Psoas muscle (tissue), 8 donors: ENCODE results near the gene WDR70. TPM values are rescaled to one million over a fixed set of nuclear protein-coding genes. Genes with fewer than 3 reads are reported as not detected.

ENCODE experiments used
- ATAC-seq, 4 donors: fragments of 200-7000 bp; cut with Tn5 transposase; one replicate each; pipeline ENCODE4 v1.9.1; 2020; ENCODE audit warnings: moderate library complexity in 3 of 4, mild to moderate bottlenecking in 2 of 4
- DNase-seq, 2 donors: peaks; one replicate each; pipeline ENCODE4 v3.0.0-alpha.2; 2020
- H3K27ac ChIP-seq: fragments of 200-600 bp; one replicate; pipeline ENCODE4 v1.8.0; 2022
- H3K27me3 ChIP-seq, 3 donors: fragments of 200-600 bp in 1 of 3; one replicate each; pipeline versions ENCODE4 v1.6.1 to v1.8.0; 2013 to 2022; ENCODE audit warnings: low read length in 2 of 3, mild to moderate bottlenecking in 2 of 3, moderate library complexity in 1 of 3; ENCODE audit not compliant: insufficient read depth in 3 of 3
- H3K36me3 ChIP-seq, 2 donors: fragments of 200-600 bp in 1 of 2; one replicate each; pipeline versions ENCODE4 v1.6.1 to v1.8.0; 2013 to 2022; ENCODE audit warnings: low read depth in 1 of 2, mild to moderate bottlenecking in 1 of 2, moderate library complexity in 1 of 2; ENCODE audit not compliant: insufficient read depth in 1 of 2
- H3K4me1 ChIP-seq: fragments of 200-600 bp; one replicate; pipeline ENCODE4 v1.8.0; 2022
- H3K4me3 ChIP-seq: fragments of 200-600 bp; one replicate; pipeline ENCODE4 v1.8.0; 2022; ENCODE audit warnings: mild to moderate bottlenecking
- H3K9me3 ChIP-seq: fragments of 200-600 bp; one replicate; pipeline ENCODE4 v1.8.0; 2022
- WGBS, 3 donors: extraction: QIAGEN DNeasy Blood & Tissue Kit; methylation state at CpG; one replicate each; pipeline versions ENCODE4 v1.1.6 to v1.1.7; 2013; 5-methylcytosine and 5-hydroxymethylcytosine counted together
- intact Hi-C, 2 donors: fragments of 100-400 bp; cut with DNase I; formaldehyde crosslinking; loops; one replicate each; pipeline versions ENCODE4 v1.11.0 to v1.14.2; 2022
- polyA plus RNA-seq, 3 donors: library from polyadenylated mRNA; stranded (reverse); fragments of 200-250 nt; gene quantifications; one replicate each; pipeline ENCODE4 v1.2.3, GENCODE V29; 2013
- total RNA-seq, 4 donors: library from RNA; stranded (reverse); fragmentation: NEBNext Ultra II Directional in 2 of 4; extraction: Animal tissue kit (Norgen Biotek cat#: 25700) in 2 of 4; gene quantifications; one replicate each; pipeline versions ENCODE4 v1.2.1 to v1.2.4, GENCODE V29; 2021 to 2023
- TF ChIP-seq, protein P1 (sequence below): fragments of 200-600 bp; IDR thresholded peaks from one replicate; pipeline ENCODE4 v1.8.0; 2022; ENCODE audit warnings: antibody characterized with exemption
- donor health status: healthy with polysubstance abuse.
- donor health status: DM: no; HTN: no; CAD: no; lungs with moderate emphysema.
- donor health status: Bipolar disorder and iron deficiency.
- donor health status: healthy.
- donor health status: DM: yes; HTN: yes; CAD: no.
- donor health status: DM: no; HTN: no; CAD: no.
- donor health status: DM: no; HTN: no; CAD: no.
- donor health status: DM: yes; HTN: yes; CAD: no.

Gene WDR70
- total and polyA plus RNA-seq, 7 donors = 16.3 to 37.8 (median 26.0) TPM

DNA sequence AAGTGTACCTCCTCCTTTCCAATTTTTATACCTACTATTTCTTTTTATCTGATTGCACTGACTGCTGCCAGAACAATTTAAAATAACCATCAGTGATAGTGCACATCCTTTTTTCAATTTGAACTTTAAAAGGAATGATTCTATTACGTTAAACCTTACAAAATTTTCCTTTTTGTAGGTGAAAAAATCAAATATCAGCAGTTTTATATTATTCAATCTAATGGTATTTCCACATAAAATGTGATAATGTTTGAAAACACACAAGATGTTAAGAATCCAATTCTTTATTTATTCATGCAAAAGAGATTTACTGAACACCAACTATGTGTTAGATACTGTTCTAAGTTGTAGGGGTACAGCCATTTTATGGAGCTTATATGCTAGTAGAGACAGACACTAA is 355.0 kb downstream of the WDR70 start:
- WGBS, 3 donors = 0 to 2% (median 1%) methylated on average over 1 of the region's 1 CpG

DNA sequence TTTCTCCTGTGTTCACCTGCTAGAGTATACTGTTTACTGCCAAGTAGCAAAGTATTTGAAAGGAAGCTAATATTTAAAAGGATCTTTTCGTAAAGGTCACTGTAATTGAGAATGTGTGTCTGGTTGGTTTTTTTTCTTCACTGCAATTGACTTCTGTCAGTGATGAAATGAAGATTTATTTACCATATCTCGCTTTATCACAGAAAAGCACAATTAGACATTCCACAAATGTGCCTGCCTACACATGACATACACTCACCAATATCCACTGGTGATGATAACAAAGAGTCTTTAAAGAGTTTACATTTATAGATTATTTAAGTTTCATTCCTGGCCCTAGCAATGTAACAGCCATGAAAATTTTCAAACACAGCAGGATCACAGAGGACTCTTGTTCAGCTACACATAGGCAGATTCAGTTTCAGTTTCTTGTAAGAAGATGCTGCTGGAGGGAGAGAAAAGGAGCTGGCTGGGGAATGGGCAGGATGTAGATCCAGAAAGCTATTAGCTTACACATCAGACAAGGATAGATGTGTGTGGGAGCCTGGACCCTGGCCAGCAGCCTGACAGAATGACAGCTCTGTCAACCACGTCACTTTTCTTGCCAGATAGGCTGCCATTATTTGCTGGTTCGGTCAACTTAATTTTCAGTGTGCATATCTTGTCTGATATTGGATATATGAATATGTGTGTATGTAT is 356.7 kb downstream of the WDR70 start:
- Histone ChIP-seq H3K4me3 (peak overlapping the region; percentile 8), H3K9me3 (no peaks in the 10 kb centered on the region), H3K27me3 (no peaks in the 10 kb centered on the region), H3K27ac (peak overlapping the region; percentile 86), H3K4me1 (peaks cover 49% of the 10 kb centered on the region), H3K36me3 (no peaks in the 10 kb centered on the region)
- DNase-seq = peak; percentile 55 to 89
- TF ChIP-seq, protein P1, sequence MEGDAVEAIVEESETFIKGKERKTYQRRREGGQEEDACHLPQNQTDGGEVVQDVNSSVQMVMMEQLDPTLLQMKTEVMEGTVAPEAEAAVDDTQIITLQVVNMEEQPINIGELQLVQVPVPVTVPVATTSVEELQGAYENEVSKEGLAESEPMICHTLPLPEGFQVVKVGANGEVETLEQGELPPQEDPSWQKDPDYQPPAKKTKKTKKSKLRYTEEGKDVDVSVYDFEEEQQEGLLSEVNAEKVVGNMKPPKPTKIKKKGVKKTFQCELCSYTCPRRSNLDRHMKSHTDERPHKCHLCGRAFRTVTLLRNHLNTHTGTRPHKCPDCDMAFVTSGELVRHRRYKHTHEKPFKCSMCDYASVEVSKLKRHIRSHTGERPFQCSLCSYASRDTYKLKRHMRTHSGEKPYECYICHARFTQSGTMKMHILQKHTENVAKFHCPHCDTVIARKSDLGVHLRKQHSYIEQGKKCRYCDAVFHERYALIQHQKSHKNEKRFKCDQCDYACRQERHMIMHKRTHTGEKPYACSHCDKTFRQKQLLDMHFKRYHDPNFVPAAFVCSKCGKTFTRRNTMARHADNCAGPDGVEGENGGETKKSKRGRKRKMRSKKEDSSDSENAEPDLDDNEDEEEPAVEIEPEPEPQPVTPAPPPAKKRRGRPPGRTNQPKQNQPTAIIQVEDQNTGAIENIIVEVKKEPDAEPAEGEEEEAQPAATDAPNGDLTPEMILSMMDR = no peak
- 21 to 41% (median 23%) methylated on average over 4 of the region's 4 CpGs for WGBS, 3 donors
- intact Hi-C loops = loop anchor here in 1 of 2 donors (5.0 kb wide), 1 partner anchor 77 kb away; no protein-coding TSS in a partner anchor
- peak; percentile 86 to 90 (median 89) for ATAC-seq

More for the DNA sequence above, 355.0 kb downstream of the WDR70 start:
- Histone ChIP-seq H3K27ac (no peak overlapping the region), H3K9me3 (no peaks in the 10 kb centered on the region), H3K36me3 (peaks cover 0 to 12% of the 10 kb centered on the region in 2 donors), H3K4me3 (no peak overlapping the region), H3K27me3 (no peaks in the 10 kb centered on the region), H3K4me1 (peaks cover 42% of the 10 kb centered on the region)
- DNase-seq (no peak), ATAC-seq (no peak)
- intact Hi-C loops = no loop called here
- TF ChIP-seq, protein P1 = no peak

DNA sequence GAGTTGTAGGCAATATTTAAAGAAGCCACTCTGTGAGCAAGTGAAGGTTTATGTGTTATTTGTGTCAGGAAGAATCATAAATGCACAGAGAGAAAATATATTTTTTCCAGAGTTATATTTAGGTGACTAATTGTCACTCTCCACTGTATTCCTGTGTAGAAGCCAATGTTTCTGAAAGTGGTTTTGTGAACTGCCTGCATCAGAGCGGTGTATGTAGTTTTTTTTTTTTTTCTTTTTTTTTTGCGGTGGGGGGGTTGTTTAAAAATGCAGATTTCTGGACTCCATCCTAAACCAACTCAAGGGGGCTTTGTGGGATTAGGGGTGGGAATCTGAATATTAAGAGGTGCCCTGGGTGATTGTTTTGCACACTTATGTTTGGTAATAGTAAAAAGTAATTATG is 357.3 kb downstream of the WDR70 start:
- Histone ChIP-seq H3K4me3 (no peak overlapping the region), H3K27me3 (no peaks in the 10 kb centered on the region), H3K4me1 (peaks cover 49% of the 10 kb centered on the region), H3K9me3 (no peaks in the 10 kb centered on the region), H3K36me3 (no peaks in the 10 kb centered on the region), H3K27ac (peak overlapping the region; percentile 86)
- TF ChIP-seq, protein P1 = no peak
- peak in 1 of 4 donors; percentile 2 for ATAC-seq
- 75 to 93% (median 90%) methylated on average over 2 of the region's 2 CpGs for WGBS, 3 donors
- intact Hi-C loops = loop anchor here in 1 of 2 donors (5.0 kb wide), 1 partner anchor 76 kb away; no protein-coding TSS in a partner anchor
- no peak for DNase-seq

DNA sequence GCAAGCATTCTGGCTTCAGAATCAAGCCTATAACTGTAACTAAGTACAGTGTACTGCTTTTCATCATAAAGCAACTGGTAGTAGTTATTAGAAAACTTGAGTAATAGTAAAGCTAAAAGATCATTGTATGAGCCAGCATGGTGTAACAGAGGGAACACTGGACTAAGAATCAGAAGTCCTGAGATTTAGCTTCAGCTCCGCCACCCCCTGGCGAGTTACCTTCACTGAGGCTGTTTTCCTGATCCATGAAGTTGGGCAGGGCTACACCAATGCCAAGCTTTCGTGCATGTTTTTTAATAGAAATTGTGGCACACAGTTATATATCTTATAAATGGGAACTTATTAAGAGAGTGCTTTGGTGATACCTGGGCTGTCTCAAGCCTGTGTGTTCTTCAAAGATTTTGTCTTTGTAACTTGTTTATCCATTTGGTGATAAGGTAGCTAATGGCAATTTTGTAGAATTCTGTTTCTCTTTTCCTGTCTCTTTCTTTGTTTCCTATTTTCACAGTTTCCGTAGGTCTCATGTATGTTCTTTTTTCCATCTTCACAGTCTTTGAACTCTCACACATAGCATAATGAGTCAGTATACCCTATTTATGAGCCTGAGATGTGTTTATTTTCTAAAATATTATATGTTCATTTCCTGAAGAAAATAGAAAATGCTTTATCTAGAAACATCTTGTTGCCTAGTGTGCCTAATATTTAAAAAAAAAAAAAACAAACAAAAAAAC is 358.4 kb downstream of the WDR70 start:
- peak overlapping the region; percentile 86 for H3K27ac ChIP-seq

More for the DNA sequence above, 358.4 kb downstream of the WDR70 start:
- no peaks in the 10 kb centered on the region for H3K9me3 ChIP-seq
- 79 to 97% (median 81%) methylated on average over 4 of the region's 4 CpGs for WGBS, 3 donors
- ATAC-seq (peak in 3 of 4 donors; percentile 54), DNase-seq (no peak)
- no peaks in the 10 kb centered on the region for H3K36me3 ChIP-seq
- no peak overlapping the region for H3K4me3 ChIP-seq
- peaks cover 49% of the 10 kb centered on the region for H3K4me1 ChIP-seq
- no peaks in the 10 kb centered on the region for H3K27me3 ChIP-seq
- TF ChIP-seq, protein P1 = no peak
- intact Hi-C loops = loop anchor here in 1 of 2 donors (5.0 kb wide), 1 partner anchor 75 kb away; no protein-coding TSS in a partner anchor
